H9 (cell line): ENCODE data around the gene UQCRC1. TPM values are rescaled to one million over a fixed set of nuclear protein-coding genes. Genes with fewer than 3 reads are reported as not detected.

Experiments
- DNase-seq: peaks from one replicate; pipeline ENCODE4 v3.0.0-alpha.2; 2017
- H2AFZ ChIP-seq: one replicate; pipeline ENCODE4 v1.6.1; 2013; ENCODE audit warnings: mild to moderate bottlenecking, low read length, control low read depth, moderate library complexity
- H2AK5ac ChIP-seq: 2 replicates; pipeline ENCODE4 v1.6.1; 2013; ENCODE audit warnings: low read length, control low read depth, mixed read lengths; ENCODE audit not compliant: insufficient read length
- H2BK120ac ChIP-seq: one replicate; pipeline ENCODE4 v1.6.1; 2013; ENCODE audit warnings: low read depth, mild to moderate bottlenecking, low read length, control low read depth, inconsistent platforms; ENCODE audit not compliant: poor library complexity, severe bottlenecking
- H2BK12ac ChIP-seq: 2 replicates; pipeline ENCODE4 v1.6.1; 2013; ENCODE audit warnings: low read length, control low read depth, mixed read lengths, low read depth; ENCODE audit not compliant: insufficient read length
- H2BK15ac ChIP-seq: 2 replicates; pipeline ENCODE4 v1.6.1; 2013; ENCODE audit warnings: low read depth, low read length, control low read depth
- H2BK20ac ChIP-seq: one replicate; pipeline ENCODE4 v1.6.1; 2013; ENCODE audit warnings: low read depth, mild to moderate bottlenecking, low read length, control low read depth, inconsistent platforms; ENCODE audit not compliant: poor library complexity, severe bottlenecking
- H2BK5ac ChIP-seq: 2 replicates; pipeline ENCODE4 v1.6.1; 2013; ENCODE audit warnings: low read length, control low read depth, mixed read lengths; ENCODE audit not compliant: insufficient read length
- H3K14ac ChIP-seq: 2 replicates; pipeline ENCODE4 v1.6.1; 2013; ENCODE audit warnings: low read length, control low read depth; ENCODE audit not compliant: insufficient read depth
- H3K18ac ChIP-seq: 2 replicates; pipeline ENCODE4 v1.6.1; 2013; ENCODE audit warnings: low read depth, mild to moderate bottlenecking, mixed read lengths, low read length, control low read depth; ENCODE audit not compliant: insufficient read length
- H3K23ac ChIP-seq: 2 replicates; pipeline ENCODE4 v1.6.1; 2013; ENCODE audit warnings: low read length, control low read depth, mixed read lengths, low read depth; ENCODE audit not compliant: insufficient read length
- H3K23me2 ChIP-seq: 2 replicates; pipeline ENCODE4 v1.6.1; 2013; ENCODE audit warnings: low read depth, mild to moderate bottlenecking, mixed read lengths, low read length, control low read depth; ENCODE audit not compliant: insufficient read length, poor library complexity, severe bottlenecking
- H3K27ac ChIP-seq: 2 replicates; pipeline ENCODE4 v1.5.1; 2013; ENCODE audit warnings: low read length, control low read depth, mixed read lengths, low read depth; ENCODE audit not compliant: insufficient read length
- H3K27me3 ChIP-seq: 2 replicates; pipeline ENCODE4 v1.6.1; 2013; ENCODE audit warnings: low read length, control low read depth, inconsistent platforms; ENCODE audit not compliant: insufficient read depth
- H3K4ac ChIP-seq: 2 replicates; pipeline ENCODE4 v1.6.1; 2013; ENCODE audit warnings: low read depth, mild to moderate bottlenecking, control low read depth, inconsistent platforms, low read length, moderate library complexity
- H3K4me1 ChIP-seq: 2 replicates; pipeline ENCODE4 v1.6.1; 2013; ENCODE audit warnings: low read length, control low read depth, inconsistent platforms; ENCODE audit not compliant: insufficient read depth
- H3K4me2 ChIP-seq: 2 replicates; pipeline ENCODE4 v1.6.1; 2013; ENCODE audit warnings: low read length, control low read depth, mixed read lengths; ENCODE audit not compliant: insufficient read length, insufficient read depth
- H3K56ac ChIP-seq: 2 replicates; pipeline ENCODE4 v1.6.1; 2013; ENCODE audit warnings: low read depth, mild to moderate bottlenecking, mixed read lengths, low read length, control low read depth; ENCODE audit not compliant: insufficient read length
- H3K79me1 ChIP-seq: 2 replicates; pipeline ENCODE4 v1.6.1; 2013; ENCODE audit warnings: low read depth, mild to moderate bottlenecking, moderate library complexity, low read length, control low read depth, inconsistent platforms; ENCODE audit not compliant: insufficient read depth, poor library complexity, severe bottlenecking
- H3K79me2 ChIP-seq: 2 replicates; pipeline ENCODE4 v1.6.1; 2013; ENCODE audit warnings: low read length, control low read depth, inconsistent platforms; ENCODE audit not compliant: insufficient read depth
- H3K9ac ChIP-seq: 2 replicates; pipeline ENCODE4 v1.6.1; 2013; ENCODE audit warnings: low read length, control low read depth, mixed read lengths; ENCODE audit not compliant: insufficient read length; ENCODE audit errors: extremely low read depth
- H3K9me3 ChIP-seq: one replicate; pipeline ENCODE4 v1.6.1; 2013; ENCODE audit warnings: low read depth, low read length, inconsistent platforms; ENCODE audit not compliant: control insufficient read depth
- H3T11ph ChIP-seq: one replicate; pipeline ENCODE4 v1.6.1; 2013; ENCODE audit warnings: mild to moderate bottlenecking, low read length, control low read depth, inconsistent platforms
- H4K20me1 ChIP-seq: one replicate; pipeline ENCODE4 v1.6.1; 2013; ENCODE audit not compliant: control insufficient read depth, insufficient read length, insufficient read depth
- H4K5ac ChIP-seq: 2 replicates; pipeline ENCODE4 v1.6.1; 2013; ENCODE audit warnings: low read depth, mild to moderate bottlenecking, mixed read lengths, low read length, control low read depth; ENCODE audit not compliant: insufficient read length
- H4K8ac ChIP-seq: replicated peaks from 2 replicates; pipeline ENCODE4 v1.6.1; 2013; ENCODE audit warnings: low read length, control low read depth, mixed read lengths, low read depth; ENCODE audit not compliant: insufficient read length
- H4K91ac ChIP-seq: 2 replicates; pipeline ENCODE4 v1.6.1; 2013; ENCODE audit warnings: low read depth, mild to moderate bottlenecking, moderate library complexity, mixed read lengths, low read length, control low read depth; ENCODE audit not compliant: insufficient read length
- H3K27ac Mint-ChIP-seq, 3 experiments: 2 replicates in 2 of 3; 3 replicates in 1 of 3; pipeline ENCODE4 v1.8.0; 2020 to 2021; ENCODE audit warnings: mixed read lengths in 3 of 3, mild to moderate bottlenecking in 1 of 3, moderate library complexity in 1 of 3
- H3K27me3 Mint-ChIP-seq: 2 replicates; pipeline ENCODE4 v1.8.0; 2021; ENCODE audit warnings: low read depth, mild to moderate bottlenecking, moderate library complexity, mixed read lengths
- H3K36me3 Mint-ChIP-seq, 3 experiments: 2 replicates in 2 of 3; 3 replicates in 1 of 3; pipeline ENCODE4 v1.8.0; 2020 to 2021; ENCODE audit warnings: low read depth in 3 of 3, mixed read lengths in 3 of 3; ENCODE audit not compliant: insufficient read depth in 1 of 3
- H3K4me1 Mint-ChIP-seq, 2 experiments: 2 replicates each; pipeline ENCODE4 v1.8.0; 2020; ENCODE audit warnings: mixed read lengths in 2 of 2
- H3K4me3 Mint-ChIP-seq, 2 experiments: 2 replicates in 1 of 2; 3 replicates in 1 of 2; pipeline ENCODE4 v1.8.0; 2020 to 2021; ENCODE audit warnings: mild to moderate bottlenecking in 2 of 2, mixed read lengths in 2 of 2, moderate library complexity in 1 of 2
- H3K9me3 Mint-ChIP-seq, 2 experiments: 2 replicates in 1 of 2; 3 replicates in 1 of 2; pipeline ENCODE4 v1.8.0; 2020; ENCODE audit warnings: mild to moderate bottlenecking in 2 of 2, mixed read lengths in 2 of 2, moderate library complexity in 1 of 2
- CTCF ChIP-seq: fragments of 200-600 bp; sonication (generic); conservative IDR thresholded peaks from 3 replicates; pipeline ENCODE4 v1.8.0; 2021; ENCODE audit warnings: antibody characterized with exemption, mild to moderate bottlenecking
- WGBS: extraction: QIAGEN DNeasy Blood & Tissue Kit; methylation state at CpG from one replicate; pipeline ENCODE4 v1.1.7; 2013; ENCODE audit warnings: missing lambda C conversion rate, low lambda C conversion rate, mixed read lengths; ENCODE audit not compliant: insufficient read length; ENCODE audit errors: extremely low coverage; 5-methylcytosine and 5-hydroxymethylcytosine counted together
- total RNA-seq: library from RNA; stranded (reverse); gene quantifications from 2 replicates; pipeline ENCODE4 v1.2.1, GENCODE V29; 2021

UQCRC1 gene
- total RNA-seq, 1 experiment from 2014 or later, result 285 TPM

GRCh38 chr3:48556796-48557626 lies 52.4 kb downstream of the UQCRC1 start, which contains the start of gene PFKFB4:
PFKFB4 (minus strand) TSS chr3:48556803; CDS start chr3:48556777, 26 bp downstream.
- H2AFZ ChIP-seq, result no peak within 1 kb of the TSS
- H4K5ac ChIP-seq, result no peak within 1 kb of the TSS
- no peak within 1 kb of the TSS for H2BK20ac ChIP-seq
- no peaks in the 10 kb centered on the region for H4K20me1 ChIP-seq
- no peak within 1 kb of the TSS for H2BK12ac ChIP-seq
- H3K23me2 ChIP-seq, result peaks cover 7% of the 10 kb centered on the region
- no peak within 1 kb of the TSS; the same call in 1 of the 2 replicates for H3K14ac ChIP-seq
- peaks cover 16% of the 10 kb centered on the region; the same call in 1 of the 2 replicates for H3K4me1 ChIP-seq
- DNase-seq, result peak; percentile 100
- no peak within 1 kb of the TSS for H2BK15ac ChIP-seq
- H4K91ac ChIP-seq, result no peak within 1 kb of the TSS
- H3K9ac ChIP-seq, result peak within 1 kb of the TSS; percentile 54
- H3K4me2 ChIP-seq, result peak within 1 kb of the TSS; percentile 51
- no peak within 1 kb of the TSS for H4K8ac ChIP-seq
- TF ChIP-seq CTCF, result peak; percentile 30; the same call in 1 of the 3 replicates
- H3K4me1 Mint-ChIP-seq, result peaks cover 55 to 68% of the 10 kb centered on the region in 2 experiments
- peak within 1 kb of the TSS; percentile 2 for H3K27ac ChIP-seq
- H3K18ac ChIP-seq, result peak within 1 kb of the TSS; percentile 46
- H3K9me3 Mint-ChIP-seq, result no peaks in the 10 kb centered on the region
- H3K79me1 ChIP-seq, result no peaks in the 10 kb centered on the region
- H3K4ac ChIP-seq, result no peak within 1 kb of the TSS
- H2BK120ac ChIP-seq, result no peak within 1 kb of the TSS
- peaks cover 2% of the 10 kb centered on the region; the same call in 1 of the 2 replicates for H3K27me3 Mint-ChIP-seq
- H2BK5ac ChIP-seq, result no peak within 1 kb of the TSS
- no CpG with 5 or more reads among the region's 53 CpGs for WGBS
- H3K4me3 Mint-ChIP-seq, result peak within 1 kb of the TSS; percentile 83 to 90
- H3K27ac Mint-ChIP-seq, result peak within 1 kb of the TSS; percentile 90 to 93 (median 93); a peak in 6 of 7 replicates
- H2AK5ac ChIP-seq, result no peak within 1 kb of the TSS
- no peak within 1 kb of the TSS for H3K56ac ChIP-seq
- H3K36me3 Mint-ChIP-seq, result peaks cover 0 to 23% (median 10%) of the 10 kb centered on the region in 3 experiments; a peak in 5 of 7 replicates
- peaks cover 2% of the 10 kb centered on the region; the same call in 1 of the 2 replicates for H3K79me2 ChIP-seq
- no peaks in the 10 kb centered on the region for H3K9me3 ChIP-seq
- no peak within 1 kb of the TSS for H3T11ph ChIP-seq
- H3K23ac ChIP-seq, result no peak within 1 kb of the TSS
- no peaks in the 10 kb centered on the region for H3K27me3 ChIP-seq
